ENCODE data around the gene EHD4. TPM values are rescaled to one million over a fixed set of nuclear protein-coding genes. Genes with fewer than 3 reads are reported as not detected.

EHD4 gene
- total and polyA plus RNA-seq, 9 donors: 23.1 to 38.8 (median 30.2) TPM

GRCh38 chr15:41970456-41970855 lies 1.9 kb downstream of the EHD4 start:
- peak overlapping the region; percentile 92 for H3K27ac ChIP-seq (ENCODE audit: low read length)
- WGBS (ENCODE audit: insufficient coverage): no CpG with 5 or more reads among the region's 1 CpG
- peak overlapping the region; percentile 79 for H3K4me3 ChIP-seq (ENCODE audit: low read length)
- peaks cover 2% of the 10 kb centered on the region for H3K27me3 ChIP-seq (ENCODE audit: control insufficient read depth, insufficient read depth, low read length)
- H3K9me3 ChIP-seq (replicated peaks; ENCODE audit: control insufficient read depth, low read depth, low read length): no peaks in the 10 kb centered on the region
- H3K36me3 ChIP-seq (ENCODE audit: control insufficient read depth, insufficient read depth, low read length): no peaks in the 10 kb centered on the region
- DNase-seq: no peak
- H3K4me1 ChIP-seq (ENCODE audit: control insufficient read depth, insufficient read depth, low read length): peaks cover 36% of the 10 kb centered on the region

GRCh38 chr15:41969851-41970431 lies 2.4 kb downstream of the EHD4 start:
- Histone ChIP-seq H3K4me3 (ENCODE audit: low read length) (peak overlapping the region; percentile 10), H3K4me1 (ENCODE audit: control insufficient read depth, insufficient read depth, low read length) (peaks cover 38% of the 10 kb centered on the region)

GRCh38 chr15:41968701-41969100 lies 3.7 kb downstream of the EHD4 start:
- no CpG with 5 or more reads among the region's 4 CpGs for WGBS (ENCODE audit: insufficient coverage)
- no peak for DNase-seq
- Histone ChIP-seq H3K27me3 (ENCODE audit: control insufficient read depth, insufficient read depth, low read length) (peaks cover 2% of the 10 kb centered on the region), H3K27ac (ENCODE audit: low read length) (no peak overlapping the region), H3K4me1 (ENCODE audit: control insufficient read depth, insufficient read depth, low read length) (peaks cover 38% of the 10 kb centered on the region), H3K9me3 (replicated peaks; ENCODE audit: control insufficient read depth, low read depth, low read length) (no peaks in the 10 kb centered on the region), H3K4me3 (ENCODE audit: low read length) (no peak overlapping the region), H3K36me3 (ENCODE audit: control insufficient read depth, insufficient read depth, low read length) (no peaks in the 10 kb centered on the region)

More at GRCh38 chr15:41969851-41970431, 2.4 kb downstream of the EHD4 start:
- H3K36me3 ChIP-seq (ENCODE audit: control insufficient read depth, insufficient read depth, low read length): no peaks in the 10 kb centered on the region
- peak overlapping the region; percentile 92 for H3K27ac ChIP-seq (ENCODE audit: low read length)
- WGBS (ENCODE audit: insufficient coverage): 45% methylated on average over 1 of the region's 3 CpGs
- DNase-seq: no peak
- no peaks in the 10 kb centered on the region for H3K9me3 ChIP-seq (replicated peaks; ENCODE audit: control insufficient read depth, low read depth, low read length)
- peaks cover 2% of the 10 kb centered on the region for H3K27me3 ChIP-seq (ENCODE audit: control insufficient read depth, insufficient read depth, low read length)

GRCh38 chr15:41967506-41968206 lies 4.7 kb downstream of the EHD4 start:
- H3K27me3 ChIP-seq (ENCODE audit: control insufficient read depth, insufficient read depth, low read length): peaks cover under 1% of the 10 kb centered on the region
- 0% methylated on average over 2 of the region's 4 CpGs for WGBS (ENCODE audit: insufficient coverage)
- no peaks in the 10 kb centered on the region for H3K9me3 ChIP-seq (replicated peaks; ENCODE audit: control insufficient read depth, low read depth, low read length)
- no peaks in the 10 kb centered on the region for H3K36me3 ChIP-seq (ENCODE audit: control insufficient read depth, insufficient read depth, low read length)
- no peak overlapping the region for H3K4me3 ChIP-seq (ENCODE audit: low read length)
- H3K27ac ChIP-seq (ENCODE audit: low read length): peak overlapping the region; percentile 32
- peaks cover 35% of the 10 kb centered on the region for H3K4me1 ChIP-seq (ENCODE audit: control insufficient read depth, insufficient read depth, low read length)
- DNase-seq: peak; percentile 78

- peaks cover 34% of the 10 kb centered on the region for H3K4me1 ChIP-seq (ENCODE audit: control insufficient read depth, insufficient read depth, low read length)
- H3K27ac ChIP-seq (ENCODE audit: low read length): peak overlapping the region; percentile 32
- H3K9me3 ChIP-seq (replicated peaks; ENCODE audit: control insufficient read depth, low read depth, low read length): no peaks in the 10 kb centered on the region
- H3K4me3 ChIP-seq (ENCODE audit: low read length): no peak overlapping the region
- DNase-seq: no peak
- no peaks in the 10 kb centered on the region for H3K36me3 ChIP-seq (ENCODE audit: control insufficient read depth, insufficient read depth, low read length)
- WGBS (ENCODE audit: insufficient coverage): 84% methylated on average over 3 of the region's 3 CpGs
- no peaks in the 10 kb centered on the region for H3K27me3 ChIP-seq (ENCODE audit: control insufficient read depth, insufficient read depth, low read length)
These were observed 5.4 kb downstream of the EHD4 start for GRCh38 chr15:41966920-41967465.

- no peak for DNase-seq
- H3K4me1 ChIP-seq (ENCODE audit: control insufficient read depth, insufficient read depth, low read length): peaks cover 34% of the 10 kb centered on the region
- no peaks in the 10 kb centered on the region for H3K36me3 ChIP-seq (ENCODE audit: control insufficient read depth, insufficient read depth, low read length)
- H3K9me3 ChIP-seq (replicated peaks; ENCODE audit: control insufficient read depth, low read depth, low read length): no peaks in the 10 kb centered on the region
- H3K27me3 ChIP-seq (ENCODE audit: control insufficient read depth, insufficient read depth, low read length): no peaks in the 10 kb centered on the region
- 85% methylated on average over 3 of the region's 4 CpGs for WGBS (ENCODE audit: insufficient coverage)
- H3K4me3 ChIP-seq (ENCODE audit: low read length): no peak overlapping the region
- H3K27ac ChIP-seq (ENCODE audit: low read length): peak overlapping the region; percentile 4
These were observed 5.9 kb downstream of the EHD4 start for GRCh38 chr15:41966414-41966812.

GRCh38 chr15:41965441-41966413 lies 6.6 kb downstream of the EHD4 start:
- H3K9me3 ChIP-seq (replicated peaks; ENCODE audit: control insufficient read depth, low read depth, low read length): no peaks in the 10 kb centered on the region
- H3K36me3 ChIP-seq (ENCODE audit: control insufficient read depth, insufficient read depth, low read length): no peaks in the 10 kb centered on the region
- peaks cover 34% of the 10 kb centered on the region for H3K4me1 ChIP-seq (ENCODE audit: control insufficient read depth, insufficient read depth, low read length)
- H3K4me3 ChIP-seq (ENCODE audit: low read length): no peak overlapping the region
- H3K27ac ChIP-seq (ENCODE audit: low read length): peak overlapping the region; percentile 4
- 65% methylated on average over 7 of the region's 15 CpGs for WGBS (ENCODE audit: insufficient coverage)
- no peak for DNase-seq
- H3K27me3 ChIP-seq (ENCODE audit: control insufficient read depth, insufficient read depth, low read length): no peaks in the 10 kb centered on the region

- H3K27me3 ChIP-seq (ENCODE audit: control insufficient read depth, insufficient read depth, low read length): no peaks in the 10 kb centered on the region
- no peaks in the 10 kb centered on the region for H3K36me3 ChIP-seq (ENCODE audit: control insufficient read depth, insufficient read depth, low read length)
- no CpG with 5 or more reads among the region's 1 CpG for WGBS (ENCODE audit: insufficient coverage)
- no peak for DNase-seq
- H3K4me1 ChIP-seq (ENCODE audit: control insufficient read depth, insufficient read depth, low read length): peaks cover 30% of the 10 kb centered on the region
- no peak overlapping the region for H3K4me3 ChIP-seq (ENCODE audit: low read length)
- no peaks in the 10 kb centered on the region for H3K9me3 ChIP-seq (replicated peaks; ENCODE audit: control insufficient read depth, low read depth, low read length)
- H3K27ac ChIP-seq (ENCODE audit: low read length): no peak overlapping the region
These were observed 10.7 kb downstream of the EHD4 start for GRCh38 chr15:41961595-41962202.

GRCh38 chr15:41961001-41961518 lies 11.3 kb downstream of the EHD4 start:
- H3K27me3 ChIP-seq (ENCODE audit: control insufficient read depth, insufficient read depth, low read length): no peaks in the 10 kb centered on the region
- WGBS (ENCODE audit: insufficient coverage): no CpG with 5 or more reads among the region's 2 CpGs
- no peak overlapping the region for H3K27ac ChIP-seq (ENCODE audit: low read length)
- no peaks in the 10 kb centered on the region for H3K36me3 ChIP-seq (ENCODE audit: control insufficient read depth, insufficient read depth, low read length)
- H3K4me1 ChIP-seq (ENCODE audit: control insufficient read depth, insufficient read depth, low read length): peaks cover 26% of the 10 kb centered on the region
- DNase-seq: no peak
- H3K4me3 ChIP-seq (ENCODE audit: low read length): no peak overlapping the region
- H3K9me3 ChIP-seq (replicated peaks; ENCODE audit: control insufficient read depth, low read depth, low read length): no peaks in the 10 kb centered on the region
